DND-41 (cell line): Measurements from ENCODE around the gene LMNTD1.

Source experiments
- ATAC-seq: fragments of 200-7000 bp; cut with Tn5 transposase; 3 replicates; pipeline ENCODE4 v1.9.1; 2021; ENCODE audit warnings: low read depth; ENCODE audit not compliant: insufficient read depth
- DNase-seq: peaks from one replicate; pipeline ENCODE4 v3.0.0-alpha.2; 2020
- H2AFZ ChIP-seq: 2 replicates; pipeline ENCODE4 v1.6.0; 2012; ENCODE audit warnings: low read depth, low read length
- H3K27ac ChIP-seq: 2 replicates; pipeline ENCODE4 v1.5.1; 2012; ENCODE audit warnings: low read length, inconsistent platforms
- H3K27me3 ChIP-seq: fragments of 200-600 bp; sonication (generic); 2 replicates; pipeline ENCODE4 v1.6.0; 2012; ENCODE audit warnings: low read length, mild to moderate bottlenecking, inconsistent platforms; ENCODE audit not compliant: insufficient read depth, poor library complexity
- H3K36me3 ChIP-seq: 2 replicates; pipeline ENCODE4 v1.5.1; 2012; ENCODE audit warnings: low read length, inconsistent platforms; ENCODE audit not compliant: insufficient read depth
- H3K4me1 ChIP-seq: 2 replicates; pipeline ENCODE4 v1.5.1; 2012; ENCODE audit warnings: mild to moderate bottlenecking, low read length; ENCODE audit not compliant: insufficient read depth
- H3K4me2 ChIP-seq: 2 replicates; pipeline ENCODE4 v1.6.0; 2012; ENCODE audit warnings: mild to moderate bottlenecking, moderate library complexity, low read length, inconsistent platforms; ENCODE audit not compliant: insufficient read depth
- H3K4me3 ChIP-seq, 2 experiments: fragments of 200-600 bp in 1 of 2; shearing (Covaris generic) in 1 of 2; 2 replicates each; pipeline ENCODE4 v1.5.1; 2012 to 2016; ENCODE audit warnings: inconsistent platforms in 2 of 2, low read length in 2 of 2, mild to moderate bottlenecking in 2 of 2, low read depth in 1 of 2, moderate library complexity in 1 of 2
- H3K79me2 ChIP-seq: 2 replicates; pipeline ENCODE4 v1.6.0; 2012; ENCODE audit warnings: low read length, inconsistent platforms; ENCODE audit not compliant: insufficient read depth
- H3K9ac ChIP-seq: 2 replicates; pipeline ENCODE4 v1.6.0; 2012; ENCODE audit warnings: low read depth, mild to moderate bottlenecking, inconsistent platforms, low read length, moderate library complexity
- H3K9me3 ChIP-seq: 2 replicates; pipeline ENCODE4 v1.5.1; 2012; ENCODE audit warnings: low read length, moderate library complexity, mild to moderate bottlenecking, inconsistent platforms; ENCODE audit not compliant: insufficient read depth, severe bottlenecking
- H4K20me1 ChIP-seq: 2 replicates; pipeline ENCODE4 v1.6.0; 2012; ENCODE audit warnings: low read length; ENCODE audit not compliant: insufficient read depth
- CTCF ChIP-seq: IDR thresholded peaks from 2 replicates; pipeline ENCODE4 v1.5.1; 2012; ENCODE audit warnings: borderline replicate concordance, low read length, moderate library complexity, mild to moderate bottlenecking; ENCODE audit not compliant: poor library complexity, severe bottlenecking; ENCODE audit errors: extremely low read depth
- EZH2 ChIP-seq: IDR thresholded peaks from 3 replicates; pipeline ENCODE4 v1.6.1; 2012; ENCODE audit warnings: borderline replicate concordance, low read depth, mild to moderate bottlenecking, moderate library complexity, low read length, inconsistent platforms; ENCODE audit not compliant: severe bottlenecking

Gene LMNTD1

GRCh38 chr12:25552681-25553080, 402 bp downstream of the LMNTD1 start:
- no peak for ATAC-seq
- Histone ChIP-seq H3K36me3 (no peaks in the 10 kb centered on the region), H3K9ac (no peak overlapping the region), H3K79me2 (no peaks in the 10 kb centered on the region), H3K9me3 (no peaks in the 10 kb centered on the region), H3K4me3 (no peak overlapping the region), H2AFZ (no peak overlapping the region), H3K4me2 (no peak overlapping the region), H3K4me1 (no peaks in the 10 kb centered on the region), H3K27me3 (peaks cover 5% of the 10 kb centered on the region), H4K20me1 (no peaks in the 10 kb centered on the region), H3K27ac (no peak overlapping the region)
- TF ChIP-seq CTCF = no peak
- TF ChIP-seq EZH2 = no peak
- DNase-seq = no peak

GRCh38 chr12:25550186-25550585, 2.9 kb downstream of the LMNTD1 start:
- H3K4me1 ChIP-seq = no peaks in the 10 kb centered on the region
- H3K36me3 ChIP-seq = no peaks in the 10 kb centered on the region
- no peaks in the 10 kb centered on the region for H3K9me3 ChIP-seq
- ATAC-seq = no peak
- H2AFZ ChIP-seq = no peak overlapping the region
- peaks cover 5% of the 10 kb centered on the region for H3K27me3 ChIP-seq
- H3K27ac ChIP-seq = no peak overlapping the region
- no peaks in the 10 kb centered on the region for H3K79me2 ChIP-seq
- H3K4me3 ChIP-seq = no peak overlapping the region
- no peak overlapping the region for H3K4me2 ChIP-seq
- H4K20me1 ChIP-seq = no peaks in the 10 kb centered on the region
- H3K9ac ChIP-seq = no peak overlapping the region
- TF ChIP-seq EZH2 (no peak), CTCF (no peak)
- no peak for DNase-seq

GRCh38 chr12:25549120-25549519, 4.0 kb downstream of the LMNTD1 start:
- no peak overlapping the region for H3K9ac ChIP-seq
- ATAC-seq (no peak), DNase-seq (no peak)
- H3K9me3 ChIP-seq = no peaks in the 10 kb centered on the region
- H3K4me2 ChIP-seq = no peak overlapping the region
- no peaks in the 10 kb centered on the region for H3K36me3 ChIP-seq
- H2AFZ ChIP-seq = no peak overlapping the region
- TF ChIP-seq CTCF = no peak
- TF ChIP-seq EZH2 = no peak
- no peak overlapping the region for H3K4me3 ChIP-seq
- H3K4me1 ChIP-seq = no peaks in the 10 kb centered on the region
- no peaks in the 10 kb centered on the region for H4K20me1 ChIP-seq
- H3K79me2 ChIP-seq = no peaks in the 10 kb centered on the region
- H3K27ac ChIP-seq = no peak overlapping the region
- peaks cover 5% of the 10 kb centered on the region for H3K27me3 ChIP-seq

- Histone ChIP-seq H2AFZ (no peak overlapping the region), H3K4me3 (no peak overlapping the region), H3K4me2 (no peak overlapping the region), H3K27me3 (no peaks in the 10 kb centered on the region), H3K9ac (no peak overlapping the region), H3K36me3 (no peaks in the 10 kb centered on the region), H4K20me1 (no peaks in the 10 kb centered on the region), H3K4me1 (no peaks in the 10 kb centered on the region), H3K79me2 (no peaks in the 10 kb centered on the region), H3K9me3 (no peaks in the 10 kb centered on the region), H3K27ac (no peak overlapping the region)
- no peak for TF ChIP-seq CTCF
- TF ChIP-seq EZH2 = no peak
- DNase-seq (no peak), ATAC-seq (no peak)
Observed at GRCh38 chr12:25546318-25546717, 6.8 kb downstream of the LMNTD1 start.
